G401 (cell line): ENCODE results near the gene CCBE1. TPM values are rescaled to one million over a fixed set of nuclear protein-coding genes. Genes with fewer than 3 reads are reported as not detected.

ENCODE experiments used
- DNase-seq: peaks from one replicate; pipeline ENCODE4 v3.0.0-alpha.2; 2015; ENCODE audit warnings: low spot score
- in situ Hi-C: cut with HindIII; loops from 2 replicates; pipeline ENCODE4 v1.10.0; 2016; ENCODE audit warnings: low sequenced_read_pairs, mixed read lengths
- total RNA-seq: library from RNA; depleted of rRNA; stranded (reverse); fragments of >200 nt; shearing (Covaris generic); gene quantifications from 2 replicates; pipeline ENCODE4 v1.2.3, GENCODE V29; 2014

Gene CCBE1
- total RNA-seq, 1 experiment from 2014 or later: not detected

- no peak for DNase-seq
- in situ Hi-C loops: no loop called here
Measured at GRCh38 chr18:59633317-59633716, 63.9 kb downstream of the CCBE1 start.

GRCh38 chr18:59631583-59632181 is 65.5 kb downstream of the CCBE1 start:
- in situ Hi-C loops: no loop called here
- no peak for DNase-seq

DNA sequence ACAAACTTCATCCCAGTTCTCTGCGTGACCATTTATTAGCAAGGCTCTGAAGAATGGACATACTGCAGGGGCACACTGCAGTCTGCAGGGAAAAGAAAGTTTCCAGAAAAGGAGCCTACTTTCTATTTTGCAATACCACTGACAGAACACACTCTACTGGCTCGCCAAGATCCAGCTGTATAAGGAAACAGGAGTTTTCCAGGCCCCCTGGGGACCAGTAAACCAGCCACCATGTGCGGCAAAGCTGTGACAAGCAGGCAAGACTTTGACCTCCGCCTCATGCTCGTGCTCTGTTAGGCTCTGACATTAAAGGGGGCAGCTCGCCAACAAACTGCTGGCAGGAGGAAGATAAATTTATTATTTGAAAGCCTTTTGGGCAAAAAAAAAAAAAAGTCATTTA is 67.3 kb downstream of the CCBE1 start:
- no peak for DNase-seq
- in situ Hi-C loops: no loop called here

GRCh38 chr18:59628995-59629394 is 68.2 kb downstream of the CCBE1 start:
- DNase-seq: no peak
- in situ Hi-C loops: no loop called here

DNA sequence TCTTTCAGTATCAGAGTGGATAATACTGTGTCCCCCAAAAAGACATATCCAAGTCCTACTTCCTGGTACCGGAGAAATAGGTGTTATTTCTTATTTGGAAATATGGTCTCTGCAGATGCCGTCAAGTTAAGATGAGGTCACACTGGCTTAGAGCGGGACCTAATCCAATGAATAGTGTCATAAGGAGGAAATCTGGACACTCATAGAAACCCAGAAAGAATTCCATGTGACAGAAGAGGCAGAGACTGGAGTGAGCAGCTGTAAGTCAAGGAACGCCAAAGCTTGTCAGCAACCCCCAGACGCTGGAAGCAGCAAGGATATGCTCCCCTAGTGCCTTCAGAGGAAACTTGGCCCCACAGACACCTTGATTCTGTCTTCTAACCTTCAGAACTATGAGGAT is 69.8 kb downstream of the CCBE1 start:
- DNase-seq: no peak
- in situ Hi-C loops: no loop called here

- in situ Hi-C loops: no loop called here
- DNase-seq: no peak
Measured at GRCh38 chr18:59624369-59624765, 72.9 kb downstream of the CCBE1 start.

- DNase-seq: no peak
- in situ Hi-C loops: no loop called here
Measured at GRCh38 chr18:59623456-59624368, 73.5 kb downstream of the CCBE1 start.

- DNase-seq: no peak
- in situ Hi-C loops: no loop called here
Measured at GRCh38 chr18:59621027-59621426, 76.2 kb downstream of the CCBE1 start.

DNA sequence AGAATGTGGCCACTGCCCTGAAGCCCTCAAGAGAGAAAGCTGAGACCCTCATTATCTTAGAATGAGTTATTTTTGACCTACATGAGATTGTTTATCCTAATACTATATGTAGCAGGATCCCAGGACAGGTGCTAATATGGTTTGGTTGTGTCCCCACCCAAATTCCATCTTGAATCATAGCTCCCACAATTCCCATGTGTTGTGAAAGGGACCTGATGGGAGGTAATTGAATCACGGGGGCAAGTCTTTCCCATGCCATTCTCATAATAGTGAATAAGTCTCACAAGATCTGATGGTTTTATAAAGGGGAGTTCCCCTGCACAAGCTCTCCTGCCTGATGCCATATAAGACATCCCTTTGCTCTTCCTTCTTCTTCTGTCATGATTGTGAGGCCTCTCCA is 76.8 kb downstream of the CCBE1 start:
- DNase-seq: no peak
- in situ Hi-C loops: no loop called here

DNA sequence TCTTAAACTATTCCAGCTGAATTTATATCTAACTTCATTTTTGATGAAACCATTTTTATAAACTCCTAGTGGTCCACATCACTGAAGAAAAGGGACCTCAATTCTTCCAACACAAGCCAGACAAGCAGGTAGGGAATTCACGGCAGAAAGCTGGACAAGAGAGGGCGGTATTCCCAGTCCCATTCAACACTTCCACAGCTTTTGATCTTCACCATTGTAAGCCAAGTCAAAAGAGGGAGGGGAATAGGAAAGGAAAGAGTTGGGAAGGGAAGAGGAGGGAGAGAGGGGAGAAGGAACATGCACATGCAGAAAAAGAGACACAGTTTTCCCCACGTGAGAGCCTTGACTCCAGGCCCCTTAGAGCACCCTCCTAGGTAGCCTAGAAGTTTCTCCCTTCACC is 77.4 kb downstream of the CCBE1 start:
- no peak for DNase-seq
- in situ Hi-C loops: no loop called here

DNA sequence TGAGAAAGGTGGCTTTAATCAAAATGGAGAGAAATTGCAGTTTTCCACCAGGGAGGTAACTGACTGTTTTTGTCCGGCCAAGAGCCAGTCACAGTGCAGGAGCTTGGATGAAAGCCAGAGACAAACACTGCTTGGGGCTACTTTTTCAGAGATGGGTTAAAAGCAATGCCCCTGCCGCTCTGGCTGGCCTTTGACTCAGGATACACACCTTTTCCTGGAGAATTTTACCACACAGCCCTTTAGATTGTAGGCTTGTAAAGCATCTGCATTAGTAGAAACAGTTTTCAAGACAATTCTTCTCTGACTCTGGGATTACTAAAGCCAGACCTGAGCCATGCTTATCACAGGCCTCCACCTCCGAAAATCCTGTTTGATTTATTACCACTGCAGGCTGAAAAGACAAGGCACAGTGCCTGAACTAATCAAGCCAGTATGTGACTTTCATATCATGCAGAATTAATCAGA is 79.7 kb downstream of the CCBE1 start:
- no peak for DNase-seq
- in situ Hi-C loops: no loop called here

DNA sequence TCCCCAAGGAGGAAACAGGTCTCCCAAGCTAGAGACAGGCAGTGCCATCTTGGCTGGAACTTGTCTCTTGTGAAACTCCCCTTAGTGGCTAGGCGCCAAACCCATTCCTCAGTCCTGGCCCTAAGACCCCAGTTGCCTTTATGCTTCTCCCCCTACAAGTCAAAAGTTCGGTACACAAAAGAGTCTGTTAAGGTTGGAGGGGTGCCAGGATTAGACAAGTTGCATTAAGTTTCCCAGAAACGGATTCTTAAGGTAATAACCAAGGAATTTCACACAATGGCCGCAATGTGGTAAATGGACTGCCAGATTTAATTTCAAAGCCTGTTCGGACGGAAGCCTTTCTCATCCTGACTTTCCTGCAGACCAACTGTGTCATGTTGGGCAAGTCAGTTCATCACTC is 80.7 kb downstream of the CCBE1 start:
- in situ Hi-C loops: no loop called here
- no peak for DNase-seq

DNA sequence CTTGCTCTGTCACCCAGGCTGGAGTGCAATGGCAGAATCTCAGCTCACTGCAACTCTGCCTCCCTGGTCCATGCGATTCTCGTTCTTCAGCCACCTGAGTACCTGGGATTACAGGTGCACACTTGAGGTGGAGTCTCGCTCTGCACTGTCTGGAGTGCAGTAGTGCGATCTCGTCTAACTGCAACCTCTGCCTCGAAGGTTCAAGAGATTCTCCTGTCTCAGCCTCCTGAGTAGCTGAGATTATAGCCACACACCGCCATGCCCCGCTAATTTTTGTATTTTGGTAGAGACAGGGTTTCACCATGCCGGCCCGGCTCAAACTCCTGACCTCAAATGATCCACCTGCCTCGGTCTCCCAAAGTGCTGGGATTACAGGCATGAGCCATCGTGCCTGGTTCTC is 83.3 kb downstream of the CCBE1 start:
- in situ Hi-C loops: no loop called here

GRCh38 chr18:59612381-59612780 is 84.8 kb downstream of the CCBE1 start:
- DNase-seq: no peak
- in situ Hi-C loops: no loop called here

More for the DNA sequence above, 83.3 kb downstream of the CCBE1 start:
- no peak for DNase-seq

GRCh38 chr18:59610546-59611140 is 86.6 kb downstream of the CCBE1 start:
- in situ Hi-C loops: no loop called here
- no peak for DNase-seq

- no peak for DNase-seq
- in situ Hi-C loops: no loop called here
Measured at GRCh38 chr18:59609654-59610053, 87.6 kb downstream of the CCBE1 start.

DNA sequence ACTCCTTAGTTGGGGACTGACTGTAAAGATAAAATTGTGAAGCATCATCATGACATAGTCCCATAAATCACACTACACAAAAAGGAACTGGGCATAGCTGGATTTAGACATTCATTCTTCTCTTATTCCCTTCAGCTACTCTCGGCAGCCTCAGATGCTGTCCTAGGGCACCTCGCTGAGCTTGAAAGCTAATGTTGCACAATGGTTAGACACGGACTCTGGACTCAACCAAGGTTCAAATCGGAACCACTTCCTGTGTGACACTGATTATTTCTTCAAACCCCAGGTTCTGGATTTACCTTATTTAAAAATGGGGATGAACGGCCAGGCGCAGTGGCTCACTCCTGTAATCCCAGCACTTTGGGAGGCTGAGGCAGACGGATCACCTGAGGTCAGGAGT is 89.8 kb downstream of the CCBE1 start:
- no peak for DNase-seq
- in situ Hi-C loops: no loop called here

DNA sequence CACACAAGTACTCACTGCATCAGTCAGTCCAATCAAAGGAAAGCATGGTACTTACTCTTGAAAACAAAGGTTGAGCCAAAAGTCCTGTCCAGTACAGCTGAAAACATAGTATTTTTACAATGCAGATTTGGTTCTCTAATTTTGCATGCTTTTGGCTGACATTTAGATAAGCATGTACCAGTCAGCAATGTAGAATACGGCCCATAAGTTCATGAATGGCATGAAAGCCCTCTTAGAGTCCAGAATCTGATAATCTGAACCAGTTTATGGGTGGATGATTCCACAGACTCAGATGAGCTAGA is 90.2 kb downstream of the CCBE1 start:
- no peak for DNase-seq
- in situ Hi-C loops: no loop called here

- in situ Hi-C loops: no loop called here
Measured at GRCh38 chr18:59606193-59607077, 90.8 kb downstream of the CCBE1 start.

More at GRCh38 chr18:59606193-59607077, 90.8 kb downstream of the CCBE1 start:
- DNase-seq: no peak
